Activated CD4-positive, alpha-beta T cell treated with anti-CD3 and anti-CD28 coated beads, Interleukin-2, amount 10 ng/mL, durations not matched to agents 24 days and 14 days (primary cell): ENCODE data around the gene APBA2. TPM values are rescaled to one million over a fixed set of nuclear protein-coding genes. Genes with fewer than 3 reads are reported as not detected.
"Not testable (repeated sequence)": the region's sequence is repeated elsewhere in the genome, so short reads cannot be mapped to it uniquely, and the experiment has no call there.

ENCODE experiments used
- DNase-seq: peaks from one replicate; pipeline ENCODE4 v3.0.0; 2022
- H3K27ac Mint-ChIP-seq: one replicate; pipeline ENCODE4 v1.8.0; 2022; ENCODE audit warnings: mild to moderate bottlenecking, mixed read lengths
- H3K27me3 Mint-ChIP-seq: one replicate; pipeline ENCODE4 v1.8.0; 2022; ENCODE audit warnings: mixed read lengths
- H3K36me3 Mint-ChIP-seq: one replicate; pipeline ENCODE4 v1.8.0; 2022; ENCODE audit warnings: low read depth, mild to moderate bottlenecking, mixed read lengths
- H3K4me1 Mint-ChIP-seq: one replicate; pipeline ENCODE4 v1.8.0; 2021; ENCODE audit warnings: mixed read lengths
- H3K4me3 Mint-ChIP-seq: one replicate; pipeline ENCODE4 v1.8.0; 2022; ENCODE audit warnings: mild to moderate bottlenecking, moderate library complexity, mixed read lengths
- H3K9me3 Mint-ChIP-seq: one replicate; pipeline ENCODE4 v1.8.0; 2021; ENCODE audit warnings: mixed read lengths
- intact Hi-C: fragments of 100-400 bp; cut with micrococcal nuclease; formaldehyde crosslinking; loops from one replicate; pipeline ENCODE4 v1.15.1; 2023
- total RNA-seq: library from RNA; stranded (reverse); gene quantifications from 2 replicates; pipeline ENCODE4 v1.2.3, GENCODE V29; 2022

The APBA2 gene
- total RNA-seq, 1 donor from 2014 or later: 1.9 TPM

GRCh38 chr15:28886431-28887338, 911 bp downstream of the APBA2 start:
- Mint-ChIP-seq H3K4me1 (peaks cover 27% of the 10 kb centered on the region), H3K9me3 (no peaks in the 10 kb centered on the region), H3K27ac (no peak overlapping the region), H3K4me3 (peak overlapping the region; percentile 73), H3K27me3 (peaks cover 31% of the 10 kb centered on the region), H3K36me3 (no peaks in the 10 kb centered on the region)
- no peak for DNase-seq
- intact Hi-C loops: no loop called here

GRCh38 chr15:28887339-28888174, 1.8 kb downstream of the APBA2 start:
- no peak for DNase-seq
- intact Hi-C loops: no loop called here
- Mint-ChIP-seq H3K27ac (no peak overlapping the region), H3K36me3 (no peaks in the 10 kb centered on the region), H3K4me3 (peak overlapping the region; percentile 73), H3K9me3 (no peaks in the 10 kb centered on the region), H3K4me1 (peaks cover 27% of the 10 kb centered on the region), H3K27me3 (peaks cover 31% of the 10 kb centered on the region)

- Mint-ChIP-seq H3K9me3 (no peaks in the 10 kb centered on the region), H3K27me3 (peaks cover 27% of the 10 kb centered on the region), H3K36me3 (no peaks in the 10 kb centered on the region), H3K4me1 (peaks cover 27% of the 10 kb centered on the region), H3K27ac (no peak overlapping the region), H3K4me3 (no peak overlapping the region)
- intact Hi-C loops: no loop called here
- no peak for DNase-seq
These were observed 2.6 kb downstream of the APBA2 start for GRCh38 chr15:28888302-28888894.

- Mint-ChIP-seq H3K4me1 (peaks cover 27% of the 10 kb centered on the region), H3K4me3 (no peak overlapping the region), H3K27me3 (peaks cover 26% of the 10 kb centered on the region), H3K36me3 (no peaks in the 10 kb centered on the region), H3K27ac (no peak overlapping the region), H3K9me3 (no peaks in the 10 kb centered on the region)
- no peak for DNase-seq
- intact Hi-C loops: no loop called here
These were observed 3.1 kb downstream of the APBA2 start for GRCh38 chr15:28888900-28889299.

GRCh38 chr15:28889346-28889745, 3.6 kb downstream of the APBA2 start:
- DNase-seq: no peak
- Mint-ChIP-seq H3K9me3 (no peaks in the 10 kb centered on the region), H3K4me3 (no peak overlapping the region), H3K4me1 (peaks cover 27% of the 10 kb centered on the region), H3K27ac (no peak overlapping the region), H3K27me3 (peaks cover 23% of the 10 kb centered on the region), H3K36me3 (no peaks in the 10 kb centered on the region)
- intact Hi-C loops: no loop called here

- peaks cover 18% of the 10 kb centered on the region for H3K27me3 Mint-ChIP-seq
- H3K36me3 Mint-ChIP-seq, H3K4me3 Mint-ChIP-seq, intact Hi-C loops, H3K9me3 Mint-ChIP-seq, DNase-seq, H3K27ac Mint-ChIP-seq: not testable (repeated sequence)
- peaks cover 27% of the 10 kb centered on the region for H3K4me1 Mint-ChIP-seq
These were observed 4.1 kb downstream of the APBA2 start for GRCh38 chr15:28889871-28890270.

GRCh38 chr15:28890291-28890690, 4.5 kb downstream of the APBA2 start:
- H3K9me3 Mint-ChIP-seq, H3K36me3 Mint-ChIP-seq, intact Hi-C loops, DNase-seq: not testable (repeated sequence)
- Mint-ChIP-seq H3K4me3 (peak overlapping the region; percentile 39), H3K4me1 (peaks cover 27% of the 10 kb centered on the region), H3K27ac (peak overlapping the region; percentile 77), H3K27me3 (peaks cover 15% of the 10 kb centered on the region)

GRCh38 chr15:28890711-28891495, 5.1 kb downstream of the APBA2 start:
- Mint-ChIP-seq H3K4me3 (peak overlapping the region; percentile 39), H3K9me3 (no peaks in the 10 kb centered on the region), H3K27me3 (peaks cover 15% of the 10 kb centered on the region), H3K27ac (peak overlapping the region; percentile 77), H3K4me1 (peaks cover 27% of the 10 kb centered on the region), H3K36me3 (no peaks in the 10 kb centered on the region)
- intact Hi-C loops: no loop called here
- peak; percentile 72 for DNase-seq

- Mint-ChIP-seq H3K27me3 (peaks cover 15% of the 10 kb centered on the region), H3K27ac (no peak overlapping the region), H3K9me3 (no peaks in the 10 kb centered on the region), H3K4me1 (peaks cover 27% of the 10 kb centered on the region), H3K4me3 (no peak overlapping the region), H3K36me3 (no peaks in the 10 kb centered on the region)
- no peak for DNase-seq
- intact Hi-C loops: no loop called here
These were observed 5.8 kb downstream of the APBA2 start for GRCh38 chr15:28891588-28891987.

- no peak overlapping the region for H3K27ac Mint-ChIP-seq
- DNase-seq: no peak
- H3K36me3 Mint-ChIP-seq: no peaks in the 10 kb centered on the region
- peaks cover 23% of the 10 kb centered on the region for H3K4me1 Mint-ChIP-seq
- H3K4me3 Mint-ChIP-seq: no peak overlapping the region
- intact Hi-C loops: no loop called here
- peaks cover 8% of the 10 kb centered on the region for H3K27me3 Mint-ChIP-seq
- H3K9me3 Mint-ChIP-seq: no peaks in the 10 kb centered on the region
These were observed 7.2 kb downstream of the APBA2 start for GRCh38 chr15:28892789-28893610.

GRCh38 chr15:28894631-28895030, 8.9 kb downstream of the APBA2 start:
- Mint-ChIP-seq H3K27me3 (peaks cover 3% of the 10 kb centered on the region), H3K27ac (no peak overlapping the region), H3K4me1 (peaks cover 20% of the 10 kb centered on the region), H3K9me3 (no peaks in the 10 kb centered on the region), H3K36me3 (no peaks in the 10 kb centered on the region), H3K4me3 (no peak overlapping the region)
- no peak for DNase-seq
- intact Hi-C loops: no loop called here

- Mint-ChIP-seq H3K4me3 (no peak overlapping the region), H3K27me3 (peaks cover 3% of the 10 kb centered on the region), H3K36me3 (no peaks in the 10 kb centered on the region), H3K9me3 (no peaks in the 10 kb centered on the region), H3K27ac (no peak overlapping the region), H3K4me1 (peaks cover 15% of the 10 kb centered on the region)
- intact Hi-C loops: no loop called here
- no peak for DNase-seq
These were observed 9.4 kb downstream of the APBA2 start for GRCh38 chr15:28895146-28895545.

GRCh38 chr15:28895566-28895965, 9.8 kb downstream of the APBA2 start:
- Mint-ChIP-seq H3K4me1 (peaks cover 11% of the 10 kb centered on the region), H3K4me3 (no peak overlapping the region)
- intact Hi-C loops: no loop called here

More at GRCh38 chr15:28895566-28895965, 9.8 kb downstream of the APBA2 start:
- no peaks in the 10 kb centered on the region for H3K36me3 Mint-ChIP-seq
- peaks cover 3% of the 10 kb centered on the region for H3K27me3 Mint-ChIP-seq
- H3K27ac Mint-ChIP-seq: no peak overlapping the region
- H3K9me3 Mint-ChIP-seq: no peaks in the 10 kb centered on the region
- no peak for DNase-seq
